HL-60/S4 (cell line): ENCODE results near the gene DICER1.
"Not testable (repeated sequence)": the region's sequence is repeated elsewhere in the genome, so short reads cannot be mapped to it uniquely, and the experiment has no call there.

ENCODE experiments used
- in situ Hi-C: fragments of 300-500 bp; cut with MboI; formaldehyde crosslinking; loops from 2 replicates; pipeline ENCODE4 v1.14.3; 2022; ENCODE audit warnings: low sequenced_read_pairs

DICER1 gene

DNA sequence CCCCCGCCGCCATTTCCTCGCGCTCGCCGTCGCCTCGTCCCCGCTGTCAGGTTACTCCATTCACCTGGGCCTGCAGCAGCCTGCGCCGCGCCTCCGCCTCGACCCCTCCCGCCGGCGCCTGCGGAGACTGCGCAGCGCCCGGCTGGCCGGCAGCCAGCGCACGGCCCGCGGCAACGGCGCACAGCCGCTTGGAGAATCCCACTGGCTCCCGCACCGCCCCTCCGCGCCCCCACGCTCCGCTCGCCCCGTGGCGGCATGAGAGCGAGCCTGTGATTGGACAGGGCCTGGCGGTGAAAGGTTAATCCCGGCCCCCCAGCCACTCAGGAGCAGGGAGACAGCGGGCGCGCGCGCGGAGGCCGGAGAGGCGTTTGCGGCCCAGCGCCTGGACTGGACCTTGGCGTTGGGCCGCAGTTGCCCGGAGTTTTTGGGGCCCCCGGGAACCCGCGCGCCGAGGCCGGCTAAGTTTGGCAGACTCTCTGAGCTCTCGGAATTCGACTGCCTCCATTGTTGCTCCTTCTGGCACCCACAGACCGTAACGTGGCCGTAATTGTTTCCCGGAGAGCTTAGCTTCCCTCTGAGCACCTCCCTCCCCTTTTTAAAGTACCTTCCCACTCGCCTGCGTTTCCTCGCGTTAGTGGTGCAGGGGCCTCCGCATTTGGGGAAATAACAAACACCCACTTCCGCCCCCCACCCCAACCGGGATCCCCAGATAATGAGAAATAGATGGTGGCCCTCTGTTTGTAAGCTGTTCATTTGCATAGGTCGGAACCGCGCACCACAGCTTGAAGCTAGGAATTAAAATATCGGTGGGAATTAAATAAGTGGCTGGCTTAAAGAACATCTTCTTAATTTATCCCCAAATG, at the start of gene DICER1:
Gene DICER1, minus strand, starts transcription at position 203 of the 863 bp plus-strand sequence. CDS start 24,071 bp downstream, outside the sequence.
- in situ Hi-C loops: no loop called here

DNA sequence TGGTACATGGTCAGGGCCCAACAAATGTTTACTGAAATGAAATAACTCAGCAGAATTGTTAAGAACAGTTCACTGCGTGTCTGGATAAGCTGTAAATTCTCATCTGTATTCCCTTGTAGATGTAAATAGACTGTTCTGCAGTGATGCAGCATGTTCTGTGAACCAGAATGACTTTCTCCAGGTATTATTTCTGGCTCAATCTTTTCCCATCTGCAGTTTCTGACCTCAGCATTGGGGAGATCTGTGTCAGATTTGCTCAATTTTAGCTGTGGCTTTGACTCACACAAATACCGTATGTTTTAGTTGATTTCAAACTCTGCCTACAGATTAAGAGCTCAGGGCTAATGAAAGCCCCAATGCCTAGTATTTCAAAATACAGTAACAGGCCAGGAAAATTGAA, 49.2 kb upstream of the DICER1 start:
- in situ Hi-C loops: no loop called here

- in situ Hi-C loops: no loop called here
Measured at GRCh38 chr14:95204705-95205104, 47.4 kb upstream of the DICER1 start.

DNA sequence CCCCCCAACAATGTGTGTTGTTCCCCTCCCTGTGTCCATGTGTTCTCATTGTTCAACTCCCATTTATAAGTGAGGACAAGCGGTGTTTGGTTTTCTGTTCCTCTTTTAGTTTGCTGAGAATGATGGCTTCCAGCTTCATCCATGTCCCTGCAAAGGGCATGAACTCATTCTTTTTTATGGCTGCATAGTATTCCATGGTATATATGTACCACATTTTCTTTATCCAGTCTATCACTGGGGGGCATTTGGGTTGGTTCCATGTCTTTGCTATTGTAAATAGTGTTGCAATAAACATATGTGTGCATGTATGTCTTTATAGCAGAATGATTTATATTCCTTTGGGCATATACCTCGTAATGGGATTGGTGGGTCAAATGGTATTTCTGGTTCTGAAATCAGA, 44.4 kb upstream of the DICER1 start:
- in situ Hi-C loops: not testable (repeated sequence)

GRCh38 chr14:95200404-95200803, 43.1 kb upstream of the DICER1 start:
- in situ Hi-C loops: no loop called here

DNA sequence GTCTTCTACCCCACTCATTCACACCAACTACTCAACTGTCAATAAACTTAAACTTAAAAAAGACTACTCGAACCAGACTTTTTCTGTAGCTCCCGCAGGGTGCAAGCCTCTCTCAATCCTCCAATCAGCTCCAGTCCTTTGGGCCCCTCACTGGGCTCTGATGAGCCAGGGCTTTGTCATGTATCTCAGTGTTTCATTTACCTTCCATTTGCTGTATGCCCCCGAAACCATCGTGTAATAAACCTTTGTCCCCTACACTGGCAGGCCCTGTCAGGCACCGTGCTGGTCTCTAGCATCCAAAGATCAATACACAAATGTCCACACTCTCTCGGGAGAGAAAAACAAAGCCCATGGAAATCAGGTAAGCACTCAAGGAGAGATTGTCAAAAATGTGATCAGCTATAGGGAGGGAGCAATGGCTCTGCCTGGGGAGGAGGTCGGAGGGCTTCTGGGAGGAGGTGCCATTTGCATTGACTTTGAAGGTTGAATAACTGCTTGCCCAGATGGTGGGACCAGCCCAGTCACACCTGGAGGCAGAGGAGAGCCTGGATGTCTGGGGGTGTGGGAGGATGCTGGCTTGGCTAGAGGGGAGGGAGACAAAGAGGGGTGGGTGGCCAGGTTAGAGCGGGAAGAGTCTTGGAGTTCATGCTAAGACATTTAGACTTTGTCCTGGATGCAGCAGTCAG, 42.1 kb upstream of the DICER1 start:
- in situ Hi-C loops: no loop called here

DNA sequence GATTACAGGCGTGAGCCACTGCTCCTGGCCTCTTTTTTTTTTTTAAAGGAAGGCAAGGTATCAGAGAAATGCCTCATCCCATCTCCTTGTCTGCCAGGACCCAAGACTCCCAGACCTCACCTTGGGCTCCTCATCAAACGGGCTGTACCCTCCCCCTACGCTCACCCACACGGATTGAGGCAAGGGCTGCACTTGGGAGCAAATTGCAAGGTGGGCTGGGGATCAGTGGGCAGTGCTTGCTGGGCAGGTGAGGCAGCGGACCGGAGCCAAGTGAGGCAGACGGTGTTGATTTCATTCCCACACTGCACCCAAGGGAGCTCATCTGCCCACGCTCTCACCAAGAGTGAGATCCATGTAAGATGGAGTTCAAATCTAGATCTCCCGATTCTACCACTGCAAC, 41.0 kb upstream of the DICER1 start:
- in situ Hi-C loops: no loop called here

GRCh38 chr14:95197551-95197950, 40.2 kb upstream of the DICER1 start:
- in situ Hi-C loops: no loop called here

- in situ Hi-C loops: no loop called here
Measured at GRCh38 chr14:95196826-95197545, 39.7 kb upstream of the DICER1 start.

GRCh38 chr14:95196268-95196667, 38.9 kb upstream of the DICER1 start:
- in situ Hi-C loops: no loop called here

- in situ Hi-C loops: no loop called here
Measured at GRCh38 chr14:95195031-95195430, 37.7 kb upstream of the DICER1 start.

DNA sequence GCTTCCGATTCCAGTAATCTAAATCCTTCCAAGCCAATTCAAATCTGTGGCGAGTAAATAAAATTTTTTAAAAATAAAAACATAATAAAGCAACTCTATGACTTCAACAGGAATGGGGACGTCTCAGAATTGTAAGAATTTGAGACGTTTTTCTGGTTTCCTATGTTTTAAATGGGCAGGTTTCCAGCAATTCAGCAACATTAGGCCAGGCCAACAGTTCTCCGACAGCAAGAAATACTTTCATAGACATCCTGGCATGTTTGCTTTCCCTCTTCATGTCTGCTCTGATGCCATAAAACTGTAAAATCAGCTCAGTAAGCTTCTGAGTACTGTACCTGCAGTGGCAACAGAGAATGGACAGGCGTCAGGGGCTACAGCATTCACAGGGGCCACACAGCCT, 35.8 kb upstream of the DICER1 start:
- in situ Hi-C loops: no loop called here

DNA sequence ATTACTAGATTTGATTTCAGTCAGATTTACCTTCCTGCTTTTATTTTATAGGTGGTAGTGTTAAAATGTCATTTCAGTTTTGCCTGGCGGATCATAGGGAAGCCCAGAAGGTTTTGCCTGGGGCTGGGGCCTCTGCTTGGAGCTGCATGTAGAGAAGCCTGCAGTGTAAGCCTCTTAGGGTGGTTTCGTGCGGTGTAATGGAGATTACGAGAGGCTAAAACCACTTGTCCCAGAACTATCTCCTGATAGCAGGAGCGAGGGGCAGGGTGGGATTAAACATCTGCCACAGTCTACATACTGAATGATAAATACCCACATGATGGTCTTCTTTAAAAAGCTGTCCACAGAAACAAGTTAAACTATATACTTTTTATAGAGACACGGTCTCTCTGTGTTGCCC, 35.0 kb upstream of the DICER1 start:
- in situ Hi-C loops: no loop called here

GRCh38 chr14:95191445-95192199, 34.3 kb upstream of the DICER1 start:
- in situ Hi-C loops: no loop called here

- in situ Hi-C loops: no loop called here
Measured at GRCh38 chr14:95190857-95191256, 33.5 kb upstream of the DICER1 start.

- in situ Hi-C loops: no loop called here
Measured at GRCh38 chr14:95190346-95190840, 33.1 kb upstream of the DICER1 start.

DNA sequence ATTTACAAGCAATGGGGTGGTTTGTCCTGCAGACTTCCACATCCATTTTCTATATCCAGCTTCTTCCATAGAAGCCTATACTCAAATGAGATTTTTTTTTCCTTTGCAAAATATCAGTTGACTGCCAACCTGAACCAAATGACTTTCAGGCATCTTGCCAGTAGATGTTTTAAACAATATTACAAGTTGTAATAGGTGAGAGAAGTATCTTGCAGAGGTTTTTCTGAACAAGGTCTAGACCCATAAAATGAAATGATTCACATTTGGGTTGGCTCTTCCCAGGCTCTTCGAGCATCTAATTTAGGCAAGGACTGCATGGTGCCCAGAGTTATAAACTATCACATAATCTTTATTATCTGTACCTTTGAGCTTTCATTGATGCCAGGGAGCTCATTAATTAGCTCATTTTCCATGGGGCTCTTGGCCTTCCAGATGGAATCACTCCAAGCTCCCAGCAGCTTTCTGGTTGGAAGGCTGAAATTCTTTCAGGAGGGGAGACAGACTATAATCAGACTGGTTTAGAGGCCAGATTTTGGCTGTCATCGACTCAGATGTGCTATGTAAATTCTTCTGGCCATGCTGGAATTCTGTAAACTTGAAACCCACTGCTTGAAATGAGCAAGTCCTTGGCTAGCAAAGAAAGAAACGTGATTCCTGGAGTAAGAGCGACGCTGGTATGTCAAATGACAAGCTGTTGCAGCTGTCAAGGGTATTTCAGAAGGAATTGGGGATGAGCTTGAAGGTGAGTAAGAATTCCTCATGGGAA, 32.2 kb upstream of the DICER1 start:
- in situ Hi-C loops: no loop called here

DNA sequence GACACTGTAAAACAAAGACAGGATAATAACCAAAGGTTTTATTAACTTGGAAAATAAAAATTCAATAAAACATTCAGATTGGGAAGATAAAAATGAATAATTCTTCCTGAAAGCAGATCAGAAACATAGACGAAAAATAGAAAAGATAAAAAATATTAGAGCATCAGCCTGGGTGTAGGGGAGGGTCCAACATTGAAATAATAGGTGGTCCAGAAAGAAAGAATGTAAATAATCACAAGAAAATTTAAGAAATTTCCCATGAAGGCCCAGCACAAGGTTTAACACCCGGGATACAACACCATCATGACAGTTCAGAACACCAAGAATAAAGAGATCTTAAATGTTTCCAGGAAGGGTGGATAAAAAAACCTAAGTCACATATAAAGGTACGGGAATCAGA, 31.1 kb upstream of the DICER1 start:
- in situ Hi-C loops: no loop called here

DNA sequence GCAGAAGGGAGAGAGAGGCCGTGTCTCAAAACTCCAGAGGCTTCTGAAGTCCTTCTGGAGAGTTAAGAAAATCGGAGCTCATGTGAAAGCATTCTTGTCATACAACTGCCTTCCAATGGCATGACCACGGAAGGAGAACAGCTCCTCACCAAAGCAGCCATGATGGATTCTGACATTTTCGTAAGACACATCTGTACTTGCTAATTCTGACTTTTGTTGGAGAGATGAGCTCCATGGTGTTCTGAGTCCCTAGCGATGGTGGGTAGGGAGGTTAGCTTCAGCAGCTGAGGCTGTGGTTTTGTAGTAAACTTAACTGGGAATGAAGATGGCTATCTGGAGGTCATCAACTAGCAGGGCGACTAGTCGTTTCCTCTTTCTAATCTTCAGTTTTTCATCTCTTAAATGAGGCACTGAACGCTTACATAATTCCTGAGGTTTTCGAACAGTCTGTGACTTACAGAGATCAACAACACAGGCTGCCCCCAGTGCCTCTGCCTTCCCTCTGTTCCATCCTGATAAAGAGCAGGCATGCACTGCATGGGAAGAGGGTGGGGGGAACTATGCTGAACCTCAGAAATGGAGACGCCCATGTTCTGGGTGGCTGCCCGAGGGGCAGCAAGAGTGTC, 28.6 kb upstream of the DICER1 start:
- in situ Hi-C loops: no loop called here
